HG02588 (cell line): Measurements from ENCODE around the gene POLD2.

Source experiments
- ATAC-seq: cut with Tn5 transposase; IDR thresholded peaks from one replicate; pipeline ENCODE4 v1.9.1; 2021; ENCODE audit warnings: mild to moderate bottlenecking, moderate library complexity; ENCODE audit not compliant: unreplicated experiment

Gene POLD2

DNA sequence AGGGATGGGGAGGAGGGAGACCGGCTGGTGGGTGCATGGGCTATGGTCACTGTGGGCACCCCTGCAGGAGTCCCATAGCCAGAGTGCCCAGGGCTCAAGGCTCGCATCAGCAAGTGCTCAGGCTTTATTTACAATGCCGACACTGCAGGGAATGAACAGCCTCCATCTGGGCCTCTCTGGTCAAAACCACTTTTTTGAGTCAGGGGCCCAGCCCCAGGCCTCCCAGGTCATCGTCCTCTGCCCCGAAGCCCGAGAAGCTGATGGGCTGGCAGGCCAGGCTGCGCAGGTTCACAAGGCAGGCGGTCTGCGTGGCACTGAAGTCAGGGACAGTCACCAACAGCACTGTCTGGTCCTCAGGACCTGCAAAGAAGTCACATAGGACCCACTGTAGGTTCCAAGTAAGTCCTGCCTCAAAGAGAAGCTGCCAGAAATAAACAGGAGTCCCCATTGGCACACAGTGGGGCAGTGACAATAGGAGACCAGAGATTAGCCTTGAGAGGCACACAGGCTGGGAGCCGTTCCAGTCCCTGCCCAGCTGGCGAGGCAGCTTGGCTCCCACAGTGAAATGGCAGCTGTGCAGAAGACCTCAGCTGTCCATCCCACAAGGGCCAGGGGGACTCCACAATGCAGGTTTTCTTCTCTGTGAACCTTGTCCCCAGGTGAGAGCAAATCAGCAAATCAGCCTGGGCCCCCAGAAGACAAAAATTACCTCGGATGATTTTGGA is 8.6 kb downstream of the POLD2 start:
- no peak for ATAC-seq

DNA sequence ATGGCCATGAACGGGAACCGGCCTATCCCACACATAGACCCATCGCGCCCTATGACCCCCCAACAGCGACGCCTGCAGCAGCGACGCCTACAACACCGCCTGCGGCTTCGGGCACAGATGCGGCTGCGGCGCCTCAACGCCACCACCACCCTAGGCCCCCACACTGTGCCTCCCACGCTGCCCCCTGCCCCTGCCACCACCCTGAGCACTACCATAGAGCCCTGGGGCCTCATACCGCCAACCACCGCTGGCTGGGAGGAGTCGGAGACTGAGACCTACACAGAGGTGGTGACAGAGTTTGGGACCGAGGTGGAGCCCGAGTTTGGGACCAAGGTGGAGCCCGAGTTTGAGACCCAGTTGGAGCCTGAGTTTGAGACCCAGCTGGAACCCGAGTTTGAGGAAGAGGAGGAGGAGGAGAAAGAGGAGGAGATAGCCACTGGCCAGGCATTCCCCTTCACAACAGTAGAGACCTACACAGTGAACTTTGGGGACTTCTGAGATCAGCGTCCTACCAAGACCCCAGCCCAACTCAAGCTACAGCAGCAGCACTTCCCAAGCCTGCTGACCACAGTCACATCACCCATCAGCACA is 9.5 kb downstream of the POLD2 start:
- no peak for ATAC-seq

DNA sequence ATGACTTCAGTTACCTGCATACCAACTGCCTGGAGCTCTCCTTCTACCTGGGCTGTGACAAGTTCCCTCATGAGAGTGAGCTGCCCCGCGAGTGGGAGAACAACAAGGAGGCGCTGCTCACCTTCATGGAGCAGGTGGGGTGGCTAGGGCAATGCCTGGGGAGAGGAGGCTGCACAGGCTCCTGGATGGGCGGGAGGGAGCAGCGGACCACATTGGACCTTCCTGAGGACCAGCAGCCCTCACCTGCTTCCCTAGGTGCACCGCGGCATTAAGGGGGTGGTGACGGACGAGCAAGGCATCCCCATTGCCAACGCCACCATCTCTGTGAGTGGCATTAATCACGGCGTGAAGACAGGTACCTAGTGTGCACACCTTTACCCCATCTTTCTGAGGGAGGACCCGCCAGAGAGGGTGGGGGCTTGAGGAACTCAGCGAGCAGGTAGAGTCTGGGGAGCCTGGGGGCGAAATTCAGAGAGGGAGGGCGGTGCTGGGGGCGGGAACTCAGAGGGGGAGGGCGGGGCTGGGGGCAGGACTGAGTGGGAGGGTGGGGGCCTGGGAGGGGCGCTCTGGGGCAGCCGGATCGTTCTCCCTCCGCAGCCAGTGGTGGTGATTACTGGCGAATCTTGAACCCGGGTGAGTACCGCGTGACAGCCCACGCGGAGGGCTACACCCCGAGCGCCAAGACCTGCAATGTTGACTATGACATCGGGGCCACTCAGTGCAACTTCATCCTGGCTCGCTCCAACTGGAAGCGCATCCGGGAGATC is 10.2 kb downstream of the POLD2 start:
- ATAC-seq = no peak

DNA sequence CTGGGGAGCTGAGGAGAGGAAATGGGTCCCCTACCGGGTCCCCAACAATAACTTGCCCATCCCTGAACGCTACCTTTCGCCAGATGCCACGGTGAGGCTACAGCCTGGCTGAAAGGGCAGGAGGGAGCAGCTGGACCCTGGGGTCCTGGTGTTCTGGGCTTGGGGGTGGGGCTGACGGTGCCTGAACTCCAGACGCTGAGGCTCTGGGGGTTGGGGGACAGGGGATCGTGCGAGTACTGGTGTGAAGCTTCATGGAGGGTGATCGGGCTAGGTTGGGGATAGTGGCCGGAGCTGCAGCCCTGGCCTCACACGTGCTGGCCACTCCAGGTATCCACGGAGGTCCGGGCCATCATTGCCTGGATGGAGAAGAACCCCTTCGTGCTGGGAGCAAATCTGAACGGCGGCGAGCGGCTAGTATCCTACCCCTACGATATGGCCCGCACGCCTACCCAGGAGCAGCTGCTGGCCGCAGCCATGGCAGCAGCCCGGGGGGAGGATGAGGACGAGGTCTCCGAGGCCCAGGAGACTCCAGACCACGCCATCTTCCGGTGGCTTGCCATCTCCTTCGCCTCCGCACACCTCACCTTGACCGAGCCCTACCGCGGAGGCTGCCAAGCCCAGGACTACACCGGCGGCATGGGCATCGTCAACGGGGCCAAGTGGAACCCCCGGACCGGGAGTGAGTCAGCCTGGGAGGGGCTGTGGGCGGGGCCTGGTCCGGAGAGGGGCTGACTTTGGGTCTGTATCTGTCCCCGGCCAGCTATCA is 10.9 kb downstream of the POLD2 start:
- ATAC-seq = no peak

DNA sequence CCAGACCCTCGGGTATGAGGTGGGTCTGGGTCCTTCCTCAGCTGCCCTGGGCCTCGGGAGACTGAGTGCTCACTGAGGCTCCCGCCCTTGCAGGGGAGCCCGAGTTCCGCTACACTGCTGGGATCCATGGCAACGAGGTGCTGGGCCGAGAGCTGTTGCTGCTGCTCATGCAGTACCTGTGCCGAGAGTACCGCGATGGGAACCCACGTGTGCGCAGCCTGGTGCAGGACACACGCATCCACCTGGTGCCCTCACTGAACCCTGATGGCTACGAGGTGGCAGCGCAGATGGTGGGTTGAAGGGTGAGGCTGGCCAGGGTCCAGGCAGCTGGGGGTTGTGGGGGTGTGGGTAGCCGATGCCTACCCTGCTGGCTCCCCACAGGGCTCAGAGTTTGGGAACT is 11.6 kb downstream of the POLD2 start:
- ATAC-seq = no peak

DNA sequence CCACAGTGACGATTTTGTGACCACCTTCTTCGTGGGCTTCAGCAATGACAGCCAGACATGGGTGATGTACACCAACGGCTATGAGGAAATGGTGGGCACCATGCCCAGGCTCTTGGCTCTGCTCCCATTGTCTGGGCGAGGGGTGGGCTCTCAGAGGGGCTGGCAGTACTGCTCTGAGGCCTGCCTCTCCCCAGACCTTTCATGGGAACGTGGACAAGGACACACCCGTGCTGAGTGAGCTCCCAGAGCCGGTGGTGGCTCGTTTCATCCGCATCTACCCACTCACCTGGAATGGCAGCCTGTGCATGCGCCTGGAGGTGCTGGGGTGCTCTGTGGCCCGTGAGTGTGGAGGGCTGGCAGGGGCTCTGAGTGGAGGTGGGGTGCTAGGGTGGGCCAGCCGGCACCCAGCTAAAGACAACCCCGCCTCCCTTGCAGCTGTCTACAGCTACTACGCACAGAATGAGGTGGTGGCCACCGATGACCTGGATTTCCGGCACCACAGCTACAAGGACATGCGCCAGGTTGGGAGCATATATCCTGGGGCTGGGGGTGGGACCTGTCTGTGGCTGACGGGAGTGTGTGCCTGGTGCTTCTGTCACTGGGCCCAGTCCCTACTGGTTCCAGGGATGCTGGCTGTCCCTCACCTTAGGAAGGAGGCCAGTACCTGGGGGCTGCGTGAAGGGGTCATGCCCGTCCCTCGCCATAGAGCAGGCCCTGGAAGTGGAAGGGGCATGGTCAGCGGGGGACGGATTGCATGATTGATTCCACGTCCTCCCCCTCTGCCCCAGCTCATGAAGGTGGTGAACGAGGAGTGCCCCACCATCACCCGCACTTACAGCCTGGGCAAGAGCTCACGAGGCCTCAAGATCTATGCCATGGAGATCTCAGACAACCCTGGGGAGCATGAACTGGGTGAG is 12.4 kb downstream of the POLD2 start:
- no peak for ATAC-seq

DNA sequence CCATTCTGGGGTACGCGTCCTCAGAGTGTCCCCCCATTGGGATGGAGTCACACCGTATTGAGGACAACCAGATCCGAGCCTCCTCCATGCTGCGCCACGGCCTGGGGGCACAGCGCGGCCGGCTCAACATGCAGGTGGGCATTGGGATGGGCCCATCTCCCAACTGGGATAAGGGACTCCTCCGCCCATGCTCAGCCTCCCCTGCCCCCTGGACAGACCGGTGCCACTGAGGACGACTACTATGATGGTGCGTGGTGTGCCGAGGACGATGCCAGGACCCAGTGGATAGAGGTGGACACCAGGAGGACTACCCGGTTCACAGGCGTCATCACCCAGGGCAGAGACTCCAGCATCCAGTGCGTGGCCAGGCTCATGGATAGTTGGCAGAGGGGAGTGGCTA is 13.4 kb downstream of the POLD2 start:
- no peak for ATAC-seq

DNA sequence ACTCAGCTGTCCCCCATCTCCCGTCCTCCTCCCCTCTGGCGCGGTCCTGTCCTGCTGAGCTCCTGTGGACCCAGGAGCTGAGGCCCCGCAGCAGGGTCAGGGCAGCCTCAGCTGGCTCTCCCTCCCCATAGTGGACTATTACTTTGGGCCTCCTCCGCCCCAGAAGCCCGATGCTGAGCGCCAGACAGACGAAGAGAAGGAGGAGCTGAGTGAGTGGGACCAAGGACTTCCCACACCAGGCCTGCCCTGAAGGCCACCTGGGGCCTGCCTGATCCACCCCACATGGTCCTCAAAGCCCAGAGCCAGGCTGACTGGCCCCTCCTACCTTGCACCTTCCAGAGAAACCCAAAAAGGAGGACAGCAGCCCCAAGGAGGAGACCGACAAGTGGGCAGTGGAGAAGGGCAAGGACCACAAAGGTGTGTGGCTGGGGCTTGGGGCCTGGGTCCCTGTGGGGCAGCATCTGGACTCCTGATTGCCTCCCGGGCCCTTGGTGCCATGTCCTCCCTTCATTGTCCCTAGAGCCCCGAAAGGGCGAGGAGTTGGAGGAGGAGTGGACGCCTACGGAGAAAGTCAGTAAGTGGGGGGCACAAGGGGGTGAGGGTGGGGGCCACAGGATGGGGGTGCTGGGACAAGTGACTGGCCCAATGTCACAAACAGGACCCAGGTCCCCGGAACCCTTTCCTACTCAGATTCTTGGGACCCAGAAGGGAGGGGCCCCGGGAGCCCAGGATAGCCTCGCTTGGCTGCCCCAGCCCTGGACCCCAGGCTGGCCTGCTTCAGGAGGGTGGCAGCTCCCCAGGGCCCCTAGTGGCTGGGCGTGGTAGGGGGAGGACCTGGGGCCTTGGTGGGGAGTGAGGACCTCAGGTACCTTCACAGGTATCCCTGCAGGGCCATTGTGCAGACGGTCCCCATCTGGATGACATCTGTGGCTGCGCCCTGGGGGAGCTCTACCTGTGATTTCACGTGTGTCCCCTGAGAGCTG is 14.3 kb downstream of the POLD2 start:
- no peak for ATAC-seq

DNA sequence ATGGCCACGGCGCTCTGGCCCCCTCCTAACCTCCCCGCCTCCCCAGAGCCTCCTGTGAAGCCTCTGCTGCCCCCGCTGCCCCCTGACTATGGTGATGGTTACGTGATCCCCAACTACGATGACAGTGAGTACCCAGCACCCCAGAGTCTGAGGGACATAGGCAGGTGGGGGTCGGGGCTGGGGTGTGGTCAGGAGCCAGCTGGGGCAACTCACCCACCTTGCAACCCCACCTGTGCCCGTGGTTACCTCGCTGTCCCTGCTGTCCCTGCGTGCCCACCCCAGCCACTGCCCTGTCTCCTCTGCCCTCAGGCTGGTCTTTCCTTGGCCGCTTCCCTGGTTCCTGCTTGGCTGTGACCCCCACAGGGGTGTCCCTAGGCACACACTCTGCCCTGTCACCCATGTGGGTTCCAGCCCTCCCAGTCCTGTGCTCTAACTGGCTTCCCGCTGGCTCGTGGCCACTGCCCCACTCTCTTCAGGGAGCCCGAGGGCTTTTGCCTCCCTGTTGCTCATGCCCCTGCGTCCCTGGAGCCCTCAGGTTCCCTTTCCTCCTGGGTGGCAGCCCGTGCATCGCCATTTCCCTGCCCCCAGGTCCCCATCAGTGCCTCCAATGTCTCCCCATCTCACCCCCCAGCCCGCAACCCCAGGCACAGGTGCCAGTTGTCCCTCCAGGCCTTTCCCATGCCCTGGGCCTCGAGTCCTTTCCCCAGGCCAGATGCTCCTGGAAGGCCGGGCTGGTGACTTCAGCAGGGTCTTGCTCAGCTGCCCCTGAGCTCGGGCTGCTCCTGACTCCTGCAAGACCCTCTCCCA is 15.2 kb downstream of the POLD2 start:
- ATAC-seq = no peak

DNA sequence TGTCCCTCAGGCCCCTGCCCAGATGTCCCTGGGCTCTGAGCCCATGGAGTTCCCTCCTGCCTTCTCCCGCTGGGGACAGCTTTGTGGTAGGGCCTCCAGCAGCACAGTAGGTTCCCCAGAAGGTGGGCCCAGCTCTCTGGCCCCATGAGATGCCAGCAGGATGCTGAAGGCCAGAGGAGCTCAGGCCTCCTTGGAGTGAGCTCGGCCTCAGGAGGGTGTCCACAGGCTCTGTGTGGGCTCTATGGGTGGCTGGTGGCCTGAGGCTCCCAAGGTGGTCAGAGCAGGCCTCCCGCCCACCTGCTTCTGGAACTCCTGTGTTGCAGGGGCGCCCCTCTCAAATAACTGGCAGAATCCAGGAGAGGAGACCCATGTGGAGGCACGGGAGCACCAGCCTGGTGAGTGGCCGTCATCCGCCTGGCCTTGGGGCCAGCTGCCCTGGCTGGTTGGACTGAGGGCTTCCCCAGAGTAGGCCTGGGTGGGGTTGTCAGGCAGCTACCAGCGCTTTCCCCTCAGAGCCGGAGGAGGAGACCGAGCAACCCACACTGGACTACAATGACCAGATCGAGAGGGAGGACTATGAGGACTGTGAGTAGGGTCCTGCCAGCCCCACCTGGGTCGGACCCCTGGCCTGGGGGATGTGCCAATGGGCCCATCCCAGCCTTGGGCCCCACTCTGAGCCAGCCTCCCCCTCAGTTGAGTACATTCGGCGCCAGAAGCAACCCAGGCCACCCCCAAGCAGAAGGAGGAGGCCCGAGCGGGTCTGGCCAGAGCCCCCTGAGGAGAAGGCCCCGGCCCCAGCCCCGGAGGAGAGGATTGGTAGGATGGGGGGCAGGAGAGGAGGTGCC is 16.0 kb downstream of the POLD2 start:
- no peak for ATAC-seq

DNA sequence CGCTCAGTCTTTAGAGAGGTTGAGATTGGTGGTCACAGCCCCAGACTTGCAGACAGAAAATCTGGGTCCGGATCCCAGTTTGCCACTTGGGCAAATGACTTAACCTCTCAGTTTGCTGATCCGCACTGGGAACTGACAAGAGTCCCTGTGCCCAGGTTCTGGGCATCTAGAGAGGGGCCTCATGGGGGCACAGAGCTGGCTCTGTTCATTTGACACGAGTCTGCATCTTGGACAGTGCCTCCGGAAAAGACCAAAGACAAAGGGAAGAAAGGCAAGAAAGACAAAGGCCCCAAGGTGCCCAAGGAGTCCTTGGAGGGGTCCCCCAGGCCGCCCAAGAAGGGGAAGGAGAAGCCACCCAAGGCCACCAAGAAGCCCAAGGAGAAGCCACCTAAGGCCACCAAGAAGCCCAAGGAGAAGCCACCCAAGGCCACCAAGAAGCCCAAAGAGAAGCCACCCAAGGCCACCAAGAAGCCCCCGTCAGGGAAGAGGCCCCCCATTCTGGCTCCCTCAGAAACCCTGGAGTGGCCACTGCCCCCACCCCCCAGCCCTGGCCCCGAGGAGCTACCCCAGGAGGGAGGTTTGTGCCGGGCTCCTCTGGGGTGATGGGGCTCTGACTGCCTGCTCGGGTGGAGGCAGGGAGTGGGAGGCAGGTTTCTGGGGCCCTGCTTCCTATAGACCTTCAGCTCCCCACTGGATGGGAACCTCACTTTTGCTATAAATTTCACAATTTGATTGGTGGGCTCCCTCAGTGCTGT is 16.9 kb downstream of the POLD2 start:
- no peak for ATAC-seq

DNA sequence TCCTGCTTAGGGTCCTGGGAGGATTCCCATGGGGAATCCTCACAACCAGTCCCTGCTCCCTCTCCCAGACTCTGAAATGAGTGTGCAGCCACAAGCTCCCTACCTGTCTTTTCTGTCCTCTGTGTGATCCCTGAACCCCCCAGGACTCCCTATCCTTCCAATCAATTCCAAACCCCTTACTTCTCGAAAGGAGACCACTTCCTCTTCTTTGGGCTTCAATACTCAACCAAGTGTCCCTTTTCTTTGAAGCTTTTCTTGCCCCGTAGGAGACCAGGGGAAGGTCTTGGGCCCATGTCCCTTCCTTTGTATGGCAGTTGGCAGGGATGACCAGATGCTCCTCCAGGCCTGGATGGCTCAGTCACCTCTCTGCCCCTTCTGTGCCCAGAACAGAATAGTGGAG is 17.5 kb downstream of the POLD2 start:
- ATAC-seq = no peak

DNA sequence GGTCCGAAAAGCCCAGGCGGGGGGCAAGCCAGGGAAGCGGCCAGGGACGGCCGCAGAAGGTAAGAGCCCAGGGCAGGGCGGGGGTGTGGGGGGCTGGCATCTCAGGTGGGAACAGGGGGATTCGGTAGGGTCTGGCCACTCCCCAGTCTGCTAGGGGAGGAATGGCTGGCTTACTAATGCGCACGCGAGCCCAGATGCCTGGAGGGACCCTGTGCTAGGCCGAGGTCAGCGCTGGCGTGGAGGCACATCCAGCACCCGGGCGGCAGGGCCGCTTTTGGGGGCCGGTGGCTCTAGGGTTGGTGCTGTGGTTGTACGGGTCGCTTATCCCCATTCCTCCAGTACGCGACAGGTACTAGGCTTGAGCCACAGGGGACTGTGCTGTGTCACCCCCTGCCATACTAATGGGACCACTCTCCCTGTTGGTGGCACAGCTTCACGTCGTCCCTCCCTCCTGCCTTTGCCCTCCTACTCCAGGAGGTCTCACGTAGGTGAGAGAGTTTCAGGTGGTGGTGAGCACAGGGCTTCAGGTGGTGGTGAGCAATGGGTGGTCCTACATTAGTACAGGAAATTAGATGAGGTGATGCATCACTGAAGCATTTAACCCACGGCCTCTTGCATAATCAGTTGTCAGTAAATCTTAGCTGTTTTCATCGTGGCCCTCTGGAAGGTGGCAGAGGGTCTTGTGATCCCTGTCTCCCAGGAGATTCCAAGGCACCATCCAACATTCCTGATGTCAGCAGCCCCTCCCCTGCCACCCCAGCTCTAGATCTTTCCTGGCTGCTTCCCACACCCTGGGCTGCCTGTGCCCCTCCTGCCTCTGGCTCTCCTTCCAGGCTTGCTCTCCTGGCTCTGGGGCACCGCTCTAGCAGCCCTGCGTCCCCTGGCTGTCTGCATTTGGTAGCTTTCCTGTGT is 18.2 kb downstream of the POLD2 start:
- no peak for ATAC-seq

DNA sequence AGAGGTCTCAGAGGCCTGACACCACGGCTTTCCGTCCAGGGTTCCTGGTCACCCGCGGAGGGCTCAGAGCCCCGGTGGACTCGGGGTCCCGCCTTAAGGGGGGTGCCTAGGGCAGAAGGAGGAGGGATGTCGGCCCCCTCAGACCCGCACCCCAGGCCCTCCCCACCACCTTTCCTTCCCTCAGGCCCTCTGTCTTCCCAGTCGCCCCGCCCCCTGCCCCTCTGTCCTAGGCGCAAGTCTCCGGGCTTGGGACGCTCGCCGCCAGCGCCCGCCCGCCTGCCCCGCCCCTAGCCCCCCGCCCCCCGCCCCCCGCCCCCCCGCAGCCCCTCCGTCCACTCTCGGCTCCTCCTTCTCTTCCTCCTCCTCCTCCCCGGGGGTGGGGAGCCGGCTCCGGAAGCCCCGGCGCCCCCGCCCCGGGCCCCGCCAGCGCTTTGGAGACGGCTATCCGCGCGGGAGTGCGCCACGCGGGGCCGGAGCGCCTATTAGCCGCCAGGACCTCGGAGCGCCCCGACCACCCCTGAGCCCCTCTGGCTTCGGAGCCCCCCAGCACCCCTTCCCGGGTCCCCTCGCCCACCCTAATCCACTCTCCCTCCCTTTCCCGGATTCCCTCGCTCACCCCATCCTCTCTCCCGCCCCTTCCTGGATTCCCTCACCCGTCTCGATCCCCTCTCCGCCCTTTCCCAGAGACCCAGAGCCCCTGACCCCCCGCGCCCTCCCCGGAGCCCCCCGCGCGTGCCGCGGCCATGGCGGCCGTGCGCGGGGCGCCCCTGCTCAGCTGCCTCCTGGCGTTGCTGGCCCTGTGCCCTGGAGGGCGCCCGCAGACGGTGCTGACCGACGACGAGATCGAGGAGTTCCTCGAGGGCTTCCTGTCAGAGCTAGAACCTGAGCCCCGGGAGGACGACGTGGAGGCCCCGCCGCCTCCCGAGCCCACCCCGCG is 19.2 kb downstream of the POLD2 start, which contains the start of gene AEBP1:
AEBP1 (plus strand) TSS at position 423 of the 937 bp plus-strand sequence; CDS start at position 744, 321 bp downstream.
- no peak for ATAC-seq

DNA sequence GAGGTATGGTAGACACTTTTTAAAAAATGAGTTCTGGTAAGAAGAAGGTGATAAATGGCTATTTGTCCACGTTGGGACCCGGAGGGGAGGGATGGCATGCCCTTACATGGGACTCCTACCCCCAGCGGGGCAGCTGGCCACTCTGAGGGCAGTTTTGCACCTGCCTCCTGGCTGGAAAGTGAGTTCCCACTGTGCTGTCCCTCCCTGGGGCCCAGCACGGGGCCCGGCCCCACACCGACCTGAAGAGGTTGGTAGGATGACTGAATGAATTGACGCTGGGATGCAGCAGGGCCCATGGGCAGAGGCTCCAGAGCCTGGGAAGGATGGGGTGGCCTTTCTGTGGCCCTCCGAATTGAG is 19.8 kb downstream of the POLD2 start:
- no peak for ATAC-seq
